ENCODE data around the gene ACVR1C.
A peak's percentile ranks its signal among the peaks of the same experiment; 100 is the strongest.

The ACVR1C gene

DNA sequence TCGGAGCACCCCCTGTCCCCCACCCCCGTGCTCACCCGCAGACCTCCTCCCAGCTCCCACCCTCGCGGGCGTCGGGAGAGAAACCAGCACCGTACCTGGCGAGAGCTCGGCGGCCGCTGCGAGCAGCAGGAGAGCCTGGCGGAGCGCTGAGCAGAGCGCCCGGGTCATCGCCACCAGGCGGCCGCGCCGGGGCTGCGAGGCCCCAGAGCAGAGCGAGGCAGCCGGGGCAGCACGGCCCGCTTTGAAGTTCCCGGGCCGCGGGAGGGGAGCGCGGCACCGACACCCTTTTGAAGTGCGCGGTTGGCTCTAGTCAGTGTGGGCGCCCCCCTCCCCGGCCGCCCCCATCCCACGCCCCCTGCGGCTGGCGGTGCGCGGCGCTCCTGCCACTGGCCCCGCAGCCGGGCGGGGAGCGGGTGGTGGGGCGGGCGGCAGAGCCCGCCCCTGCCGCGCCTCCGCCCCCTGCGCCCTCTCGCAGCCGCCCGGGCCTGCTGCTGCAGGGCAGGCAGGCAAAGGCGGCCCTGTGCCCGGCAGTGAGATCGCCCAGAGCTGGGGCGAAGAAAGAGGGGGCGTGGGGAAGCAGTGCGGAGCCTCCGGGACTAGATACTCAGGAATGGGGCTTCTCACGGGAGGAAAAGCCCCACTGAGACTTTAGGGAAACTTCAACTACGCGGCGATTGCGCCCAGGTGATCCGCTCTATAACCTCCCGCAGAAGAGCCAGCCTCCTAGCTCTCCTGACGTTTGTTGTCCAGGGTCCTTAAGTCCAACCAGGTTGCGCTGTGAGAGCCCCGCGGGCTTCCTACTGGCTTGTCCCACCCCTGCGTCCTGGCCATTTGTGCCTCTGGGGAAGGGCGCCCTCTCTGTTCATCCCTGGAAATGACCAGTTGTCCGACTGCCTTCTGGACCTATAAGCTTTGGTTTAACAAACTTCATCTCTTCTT is at the start of gene ACVR1C:
Gene ACVR1C (minus strand): TSS at position 388 of the 939 bp plus-strand sequence. CDS start 220 bp downstream, at position 168.
- DNase-seq (ENCODE audit: low spot score in 2 of 2) (peak; percentile 51 to 82), ATAC-seq (peak; percentile 93)
- Mint-ChIP-seq H3K4me1 (peaks cover 25% of the 10 kb centered on the region), H3K9me3 (peaks cover 2% of the 10 kb centered on the region), H3K27ac (peak within 1 kb of the TSS; percentile 52), H3K36me3 (no peaks in the 10 kb centered on the region), H3K4me3 (peak within 1 kb of the TSS; percentile 84)

DNA sequence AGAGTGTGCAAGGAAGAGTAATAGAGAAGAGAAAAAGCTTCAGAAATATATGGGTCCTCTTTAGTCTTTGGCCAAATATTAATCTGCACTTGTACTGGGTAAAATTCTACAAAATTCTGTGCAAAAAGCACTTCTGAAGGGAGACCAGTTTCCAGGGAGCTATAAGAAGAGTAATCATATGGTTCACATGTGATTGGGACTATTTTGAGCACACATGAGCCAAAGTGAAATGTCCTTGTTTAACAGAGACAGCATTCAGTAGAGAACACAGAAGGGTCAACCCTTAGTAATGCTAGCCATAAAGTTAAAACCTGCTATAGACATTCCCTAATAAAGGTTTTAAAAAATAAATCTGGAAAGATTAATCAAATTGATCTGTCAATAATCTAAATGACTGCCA is 49.3 kb upstream of the ACVR1C start:
- H3K27ac Mint-ChIP-seq = no peak overlapping the region
- no peak for DNase-seq (ENCODE audit: low spot score in 2 of 2)
- no peaks in the 10 kb centered on the region for H3K36me3 Mint-ChIP-seq
- no peak for ATAC-seq
- H3K4me3 Mint-ChIP-seq = no peak overlapping the region
- no peaks in the 10 kb centered on the region for H3K4me1 Mint-ChIP-seq
- H3K9me3 Mint-ChIP-seq = no peaks in the 10 kb centered on the region

DNA sequence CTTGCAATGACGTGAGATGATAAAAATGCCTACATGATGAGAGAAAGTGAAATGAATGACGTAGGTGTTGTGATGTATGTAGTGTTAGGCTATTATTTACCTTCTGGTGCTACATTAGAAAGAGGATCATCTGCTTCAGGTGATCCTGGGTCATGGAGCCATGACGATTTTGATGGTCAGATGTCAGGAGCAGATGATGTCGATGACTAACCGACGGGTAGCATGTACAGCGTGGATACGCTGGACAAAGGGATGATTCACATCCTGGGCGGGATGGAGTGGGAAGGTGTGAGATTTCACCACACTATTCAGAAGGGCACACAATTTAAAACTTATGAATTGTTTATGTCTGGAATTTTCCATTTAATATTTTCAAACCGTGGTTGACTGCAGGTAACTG is 43.5 kb upstream of the ACVR1C start:
- no peaks in the 10 kb centered on the region for H3K4me1 Mint-ChIP-seq
- no peaks in the 10 kb centered on the region for H3K9me3 Mint-ChIP-seq
- no peaks in the 10 kb centered on the region for H3K36me3 Mint-ChIP-seq
- H3K27ac Mint-ChIP-seq = no peak overlapping the region
- ATAC-seq (peak; percentile 31), DNase-seq (ENCODE audit: low spot score in 2 of 2) (no peak)
- no peak overlapping the region for H3K4me3 Mint-ChIP-seq

DNA sequence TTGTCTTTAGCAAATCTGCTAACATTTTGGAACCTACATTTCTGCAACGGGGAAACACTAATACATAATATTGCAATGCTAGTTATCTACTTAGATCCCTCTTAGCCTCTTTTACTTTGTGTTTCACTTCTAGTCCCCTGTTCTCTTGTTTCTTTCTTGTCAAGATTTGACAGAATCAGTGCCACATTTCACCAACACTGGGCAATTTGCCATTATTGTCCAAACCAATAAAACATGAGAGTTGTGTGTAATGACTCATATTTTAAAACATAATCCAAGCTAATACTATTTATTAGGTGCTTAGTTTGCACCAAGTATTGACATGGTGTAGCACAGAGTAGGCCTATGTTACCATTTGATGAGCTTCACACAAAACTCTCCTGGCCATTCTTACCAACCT is 33.7 kb upstream of the ACVR1C start:
- DNase-seq (ENCODE audit: low spot score in 2 of 2) (no peak), ATAC-seq (no peak)
- no peaks in the 10 kb centered on the region for H3K4me1 Mint-ChIP-seq
- no peak overlapping the region for H3K27ac Mint-ChIP-seq
- no peak overlapping the region for H3K4me3 Mint-ChIP-seq
- H3K9me3 Mint-ChIP-seq = no peaks in the 10 kb centered on the region
- H3K36me3 Mint-ChIP-seq = no peaks in the 10 kb centered on the region

DNA sequence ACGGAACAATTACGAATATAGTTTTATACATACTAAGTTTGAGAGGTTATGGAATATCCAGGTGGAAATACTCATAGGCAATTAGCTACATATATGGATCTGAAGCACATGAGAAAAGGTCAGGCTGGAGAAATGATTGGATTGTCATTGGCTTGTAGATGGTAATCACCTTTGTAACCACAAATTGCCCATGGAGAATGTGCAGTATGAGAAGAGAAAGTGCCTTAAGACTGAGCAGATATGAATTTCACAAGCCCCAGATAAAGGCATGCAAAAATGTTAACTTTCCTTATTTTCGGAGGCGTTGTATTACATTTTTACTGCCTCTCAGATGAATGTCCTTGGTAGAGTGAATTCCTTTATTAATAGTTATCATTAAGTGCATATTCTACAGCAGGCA is 33.1 kb upstream of the ACVR1C start:
- H3K4me1 Mint-ChIP-seq = no peaks in the 10 kb centered on the region
- no peaks in the 10 kb centered on the region for H3K36me3 Mint-ChIP-seq
- H3K9me3 Mint-ChIP-seq = no peaks in the 10 kb centered on the region
- no peak overlapping the region for H3K4me3 Mint-ChIP-seq
- ATAC-seq = no peak
- DNase-seq (ENCODE audit: low spot score in 2 of 2) = no peak
- no peak overlapping the region for H3K27ac Mint-ChIP-seq

DNA sequence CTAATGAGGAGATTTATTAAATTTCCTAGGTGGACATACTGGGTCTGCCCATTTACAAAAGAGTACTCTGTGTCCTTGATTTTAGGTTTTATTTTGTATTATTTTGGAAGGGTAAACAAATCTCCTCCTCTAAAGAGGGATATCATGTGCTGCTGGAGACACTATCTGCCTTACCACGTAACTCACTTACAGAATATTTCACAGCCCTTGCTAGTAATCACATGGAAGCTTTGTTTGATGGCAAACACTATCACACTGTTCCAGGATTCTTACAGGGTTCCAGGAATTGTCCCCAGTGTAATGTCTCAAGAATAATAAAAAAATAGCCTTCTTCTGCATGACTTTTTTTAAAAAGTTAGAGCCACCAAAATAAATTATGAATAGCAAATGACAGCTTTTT is 29.2 kb upstream of the ACVR1C start:
- Mint-ChIP-seq H3K9me3 (no peaks in the 10 kb centered on the region), H3K4me1 (no peaks in the 10 kb centered on the region), H3K4me3 (no peak overlapping the region), H3K27ac (no peak overlapping the region), H3K36me3 (no peaks in the 10 kb centered on the region)
- ATAC-seq (no peak), DNase-seq (ENCODE audit: low spot score in 2 of 2) (no peak)

DNA sequence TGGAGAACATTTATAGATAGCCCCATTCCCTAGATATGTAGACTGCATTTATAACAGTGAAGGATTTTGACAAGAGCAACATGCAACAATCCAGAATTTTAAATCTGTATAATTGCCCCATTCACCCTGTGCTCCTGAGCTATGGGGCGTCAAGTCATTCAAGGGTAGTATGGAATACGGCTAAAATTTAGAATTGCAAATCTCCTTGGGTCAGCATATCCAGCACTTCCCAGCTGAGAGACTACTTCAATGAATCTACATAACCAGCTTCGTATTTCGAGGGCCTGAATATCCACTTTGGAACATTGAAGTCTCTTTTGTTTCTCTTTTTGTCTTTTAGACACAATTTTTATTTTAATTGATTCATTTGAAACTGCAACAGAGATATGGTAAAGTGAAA is 28.4 kb upstream of the ACVR1C start:
- Mint-ChIP-seq H3K27ac (no peak overlapping the region), H3K4me3 (no peak overlapping the region), H3K4me1 (no peaks in the 10 kb centered on the region), H3K9me3 (no peaks in the 10 kb centered on the region), H3K36me3 (no peaks in the 10 kb centered on the region)
- DNase-seq (ENCODE audit: low spot score in 2 of 2) (no peak), ATAC-seq (no peak)

DNA sequence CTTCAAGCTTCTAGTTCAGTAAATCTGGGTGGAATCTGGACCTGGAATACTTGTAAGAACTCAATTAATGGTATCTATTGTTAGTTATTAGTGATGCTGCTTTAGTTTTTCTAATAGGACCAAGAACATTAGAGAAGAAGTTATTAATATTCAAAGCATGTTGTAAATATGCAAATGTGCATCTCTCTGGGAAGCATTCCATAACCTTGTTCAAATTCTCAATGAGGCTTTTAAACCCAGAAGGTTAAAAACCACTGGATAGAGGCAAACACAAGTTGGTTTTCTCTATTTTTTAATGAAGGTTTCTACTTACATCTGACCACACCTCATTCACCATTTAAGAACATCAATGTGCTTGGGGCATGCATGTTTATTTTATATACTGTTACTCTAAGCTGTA is 16.1 kb upstream of the ACVR1C start:
- H3K4me3 Mint-ChIP-seq = no peak overlapping the region
- ATAC-seq (no peak), DNase-seq (ENCODE audit: low spot score in 2 of 2) (no peak)
- H3K27ac Mint-ChIP-seq = no peak overlapping the region
- H3K36me3 Mint-ChIP-seq = no peaks in the 10 kb centered on the region
- H3K4me1 Mint-ChIP-seq = no peaks in the 10 kb centered on the region
- H3K9me3 Mint-ChIP-seq = no peaks in the 10 kb centered on the region

DNA sequence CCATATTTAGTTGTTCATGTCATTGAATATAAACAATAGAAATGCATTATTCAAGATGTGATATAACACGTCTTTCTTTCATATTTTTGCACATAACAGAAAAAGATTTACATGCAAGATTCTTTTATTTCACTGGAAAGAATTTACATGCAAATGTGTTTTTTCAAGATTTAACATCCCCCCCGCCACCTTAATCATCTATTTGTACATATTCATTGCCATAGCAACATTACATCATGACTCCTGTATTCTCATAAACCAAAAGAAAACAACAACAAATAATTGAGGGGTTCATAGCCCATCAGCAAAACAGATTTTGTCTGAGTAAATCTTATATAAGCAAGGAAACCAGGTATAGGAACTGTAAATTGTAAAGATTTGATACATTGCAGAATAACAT is 3.2 kb upstream of the ACVR1C start:
- DNase-seq (ENCODE audit: low spot score in 2 of 2) = no peak
- H3K36me3 Mint-ChIP-seq = no peaks in the 10 kb centered on the region
- H3K4me1 Mint-ChIP-seq = peaks cover 18% of the 10 kb centered on the region
- H3K4me3 Mint-ChIP-seq = no peak overlapping the region
- no peak overlapping the region for H3K27ac Mint-ChIP-seq
- no peak for ATAC-seq
- no peaks in the 10 kb centered on the region for H3K9me3 Mint-ChIP-seq

DNA sequence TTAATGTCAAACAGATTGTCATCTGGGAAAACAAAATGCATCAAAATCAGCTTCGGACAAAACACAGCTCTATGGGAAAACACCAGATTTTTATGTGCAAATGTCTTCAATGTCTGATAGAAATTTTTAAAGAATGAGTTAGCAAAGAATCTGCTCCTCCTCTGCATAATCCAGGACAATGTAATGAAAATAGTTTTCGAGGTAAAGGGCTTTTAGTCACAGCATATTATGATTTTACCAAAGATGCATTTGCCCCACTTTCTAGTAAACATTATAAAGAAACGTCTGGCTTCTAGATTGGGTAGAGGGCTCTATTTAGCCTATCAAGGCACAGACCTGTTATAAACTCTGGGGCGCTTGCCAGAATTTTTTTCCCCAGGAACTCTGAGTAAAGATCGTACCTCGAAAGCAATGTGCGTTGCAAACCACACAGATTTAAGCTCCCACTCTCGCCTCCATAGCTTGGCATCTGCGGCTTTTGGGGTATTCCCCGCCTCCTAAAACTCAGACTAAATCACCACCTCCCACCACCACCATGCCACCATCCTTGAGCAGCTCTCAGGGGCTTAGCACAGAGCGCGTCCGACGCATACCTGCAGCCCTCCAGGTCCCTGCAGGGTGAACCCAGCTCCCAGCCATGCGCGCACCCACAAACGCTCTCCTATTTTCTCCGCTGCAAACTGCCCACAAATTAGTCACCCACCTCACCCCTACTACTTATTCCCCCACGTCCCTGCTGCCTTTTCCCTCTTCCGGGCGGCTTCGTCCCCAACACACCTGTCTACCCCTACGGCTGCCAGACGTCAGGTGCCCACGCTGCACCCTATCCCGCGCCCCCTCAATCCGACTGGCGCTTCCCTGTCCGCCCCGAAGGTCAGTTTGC is 829 bp downstream of the ACVR1C start:
- H3K27ac Mint-ChIP-seq = no peak overlapping the region
- DNase-seq (ENCODE audit: low spot score in 2 of 2) = peak; percentile 11 to 61

DNA sequence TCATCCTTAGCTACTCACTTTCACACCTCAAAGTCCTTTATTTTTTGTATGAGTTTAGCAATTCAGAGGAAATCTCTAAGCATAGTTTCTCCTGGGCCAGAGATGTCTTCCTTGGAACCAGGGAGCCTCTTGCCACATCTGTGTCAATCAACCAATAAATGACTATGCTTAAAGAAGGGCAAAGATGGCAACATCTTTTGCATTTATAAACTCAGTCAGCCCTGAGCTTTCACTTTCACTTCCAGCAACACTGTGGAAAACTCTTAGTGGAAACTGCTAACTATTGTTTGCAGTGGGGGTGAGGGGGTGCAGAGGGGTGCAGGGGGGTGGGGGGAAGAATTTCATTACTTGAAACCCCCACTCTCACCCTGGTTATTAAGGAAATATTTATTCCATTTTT is 3.4 kb downstream of the ACVR1C start:
- peak overlapping the region; percentile 29 for H3K4me3 Mint-ChIP-seq
- no peaks in the 10 kb centered on the region for H3K36me3 Mint-ChIP-seq
- H3K27ac Mint-ChIP-seq = no peak overlapping the region
- H3K4me1 Mint-ChIP-seq = peaks cover 25% of the 10 kb centered on the region
- ATAC-seq (no peak), DNase-seq (ENCODE audit: low spot score in 2 of 2) (no peak)
- H3K9me3 Mint-ChIP-seq = peaks cover 2% of the 10 kb centered on the region

More for the DNA sequence above, 829 bp downstream of the ACVR1C start:
- Mint-ChIP-seq H3K36me3 (no peaks in the 10 kb centered on the region), H3K4me3 (peak overlapping the region; percentile 84), H3K4me1 (peaks cover 25% of the 10 kb centered on the region), H3K9me3 (peaks cover 2% of the 10 kb centered on the region)
- ATAC-seq = peak; percentile 59

DNA sequence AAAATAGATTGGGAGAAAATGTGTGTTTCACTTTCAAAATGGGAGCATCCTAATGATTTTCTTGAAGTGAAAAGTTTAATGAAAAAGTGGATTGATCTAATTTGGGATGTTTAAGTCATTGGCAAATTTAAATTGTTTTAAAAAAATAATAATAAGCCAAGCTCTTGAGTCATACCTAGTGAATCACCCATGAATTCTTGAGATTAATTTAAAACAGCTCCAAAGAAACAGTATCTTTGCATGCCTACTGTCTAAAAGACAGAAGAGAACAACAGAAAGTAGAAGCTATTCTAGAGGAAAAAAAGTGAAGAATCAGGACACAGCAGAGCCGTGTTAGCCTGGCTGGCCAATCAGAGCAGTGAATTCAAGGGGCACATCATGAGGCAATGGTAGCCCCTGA is 7.7 kb downstream of the ACVR1C start:
- Mint-ChIP-seq H3K4me1 (peaks cover 7% of the 10 kb centered on the region), H3K9me3 (peaks cover 2% of the 10 kb centered on the region), H3K4me3 (no peak overlapping the region), H3K27ac (no peak overlapping the region), H3K36me3 (no peaks in the 10 kb centered on the region)
- ATAC-seq (no peak), DNase-seq (ENCODE audit: low spot score in 2 of 2) (no peak)

DNA sequence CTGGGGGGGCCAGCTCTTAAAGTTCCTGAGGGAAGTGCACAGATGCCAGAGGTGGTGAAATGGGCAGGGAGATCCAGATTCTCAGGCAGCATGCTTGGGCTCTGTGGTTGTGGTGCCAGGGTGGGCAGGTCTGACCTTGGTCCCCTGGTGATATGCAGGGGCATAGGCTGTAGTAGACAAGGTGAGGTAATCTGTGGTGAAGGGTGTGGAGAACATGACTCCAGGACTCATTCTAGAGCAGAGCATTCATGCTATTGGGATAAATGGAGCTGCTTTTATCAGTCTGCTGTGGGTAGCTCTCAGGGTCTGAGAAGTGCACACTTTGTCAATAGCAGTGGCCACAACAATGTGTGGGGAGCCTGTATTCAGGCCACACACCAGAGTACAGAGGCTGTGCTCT is 16.9 kb downstream of the ACVR1C start:
- Mint-ChIP-seq H3K4me3 (no peak overlapping the region), H3K36me3 (no peaks in the 10 kb centered on the region), H3K9me3 (peaks cover 3% of the 10 kb centered on the region), H3K27ac (no peak overlapping the region), H3K4me1 (peaks cover 6% of the 10 kb centered on the region)
- ATAC-seq (no peak), DNase-seq (ENCODE audit: low spot score in 2 of 2) (no peak)

DNA sequence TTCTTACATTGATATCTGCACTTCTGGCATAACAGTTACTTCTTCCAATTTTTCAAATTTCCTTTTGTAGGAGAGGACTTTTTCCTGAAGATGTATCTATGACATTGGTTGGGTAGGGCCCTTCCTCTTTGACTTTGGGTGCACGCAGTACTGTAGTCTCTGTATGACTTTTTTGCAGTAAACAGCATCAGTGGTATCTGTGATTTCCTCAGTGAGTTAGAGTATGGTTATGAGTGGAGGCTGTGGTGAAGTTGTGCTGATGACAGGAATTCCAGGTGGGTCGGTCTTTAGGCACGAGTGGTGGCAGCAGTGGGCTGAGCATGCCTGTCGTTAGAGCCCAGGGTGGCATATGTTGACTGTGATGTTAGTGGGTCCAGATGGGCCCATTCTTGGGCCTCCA is 17.6 kb downstream of the ACVR1C start:
- H3K9me3 Mint-ChIP-seq = peaks cover 3% of the 10 kb centered on the region
- H3K4me1 Mint-ChIP-seq = peaks cover 6% of the 10 kb centered on the region
- DNase-seq (ENCODE audit: low spot score in 2 of 2) (no peak), ATAC-seq (peak; percentile 53)
- H3K4me3 Mint-ChIP-seq = no peak overlapping the region
- no peak overlapping the region for H3K27ac Mint-ChIP-seq
- H3K36me3 Mint-ChIP-seq = no peaks in the 10 kb centered on the region

DNA sequence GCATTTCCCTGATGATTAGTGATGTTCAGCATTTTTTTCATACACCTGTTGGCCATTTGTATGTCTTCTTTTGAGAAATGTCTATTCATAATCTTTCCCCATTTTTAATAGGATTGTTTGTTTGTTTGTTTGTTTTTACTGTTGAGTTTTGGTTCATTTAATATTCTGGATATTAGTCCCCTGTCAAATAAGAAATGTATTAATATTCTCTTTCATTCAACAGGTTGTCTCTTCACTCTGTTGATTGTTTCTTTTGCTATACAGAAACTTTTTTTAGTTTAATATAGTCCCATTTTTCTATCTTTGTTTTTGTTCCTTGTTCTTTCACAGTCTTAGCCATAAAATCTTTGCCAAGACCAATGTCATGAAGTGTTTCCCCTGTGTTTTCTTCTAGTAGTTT is 22.1 kb downstream of the ACVR1C start:
- DNase-seq (ENCODE audit: low spot score in 2 of 2) = no peak
- peaks cover 3% of the 10 kb centered on the region for H3K9me3 Mint-ChIP-seq
- no peaks in the 10 kb centered on the region for H3K36me3 Mint-ChIP-seq
- H3K4me3 Mint-ChIP-seq = no peak overlapping the region
- ATAC-seq = no peak
- H3K4me1 Mint-ChIP-seq = peaks cover 6% of the 10 kb centered on the region
- H3K27ac Mint-ChIP-seq = no peak overlapping the region

DNA sequence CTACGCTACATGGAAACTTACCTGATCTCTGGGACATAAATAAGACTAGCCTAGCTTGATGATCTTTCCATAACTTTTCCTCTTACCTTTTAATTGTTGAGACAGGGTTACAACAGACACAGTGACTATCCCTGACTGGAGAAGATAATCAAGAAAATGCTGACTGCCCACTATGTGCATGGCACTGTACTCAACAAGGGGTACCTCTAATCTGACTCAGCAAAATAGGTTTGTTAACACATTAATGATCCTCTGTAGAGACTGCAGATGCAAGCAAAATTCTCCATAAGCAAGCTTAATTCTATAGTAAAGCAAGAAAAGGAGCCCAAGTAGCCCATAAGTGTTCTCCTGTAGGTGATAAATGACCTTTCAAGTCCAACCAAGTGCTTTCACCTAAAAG is 25.5 kb downstream of the ACVR1C start:
- H3K27ac Mint-ChIP-seq = no peak overlapping the region
- no peaks in the 10 kb centered on the region for H3K9me3 Mint-ChIP-seq
- H3K4me3 Mint-ChIP-seq = no peak overlapping the region
- no peak for DNase-seq (ENCODE audit: low spot score in 2 of 2)
- no peaks in the 10 kb centered on the region for H3K36me3 Mint-ChIP-seq
- no peak for ATAC-seq
- H3K4me1 Mint-ChIP-seq = no peaks in the 10 kb centered on the region

Data from stimulated activated effector memory CD8-positive, alpha-beta T cell treated with anti-CD3 and anti-CD28 coated beads, Interleukin-12 subunit alpha, Interleukin-12 subunit beta, amount 100 ng/mL, for 72 hours (primary cell).